ENCODE measurements around the gene NEU4.

DNA sequence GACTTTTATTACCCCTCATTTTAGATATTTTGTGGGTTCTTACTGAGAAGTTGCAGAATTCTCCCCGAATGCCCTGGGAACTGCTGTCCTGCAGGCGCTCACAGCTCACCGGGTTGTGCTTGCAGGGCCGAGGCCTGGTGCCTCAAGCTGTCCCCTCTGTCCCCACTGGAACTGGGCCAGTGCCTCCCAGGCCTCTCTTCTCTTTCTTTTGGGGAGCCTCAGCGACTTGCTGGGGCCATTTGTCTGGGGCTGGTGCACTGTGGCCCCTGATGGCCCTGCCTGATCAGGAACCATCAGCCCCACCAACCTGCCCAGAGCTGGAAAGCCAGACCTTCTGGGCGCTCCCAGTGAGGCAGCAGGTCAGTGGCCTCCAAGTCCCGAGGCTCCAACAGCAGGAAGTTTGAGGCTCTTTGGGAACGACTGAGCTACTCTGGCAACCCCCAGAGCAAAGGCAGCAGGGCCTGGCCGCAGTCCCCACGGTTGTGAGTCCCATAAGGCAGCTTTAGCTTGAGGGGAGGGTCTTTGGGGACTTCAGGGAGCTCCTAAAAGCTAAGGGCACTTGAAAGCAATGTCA is 14.7 kb upstream of the NEU4 start:
- TF ChIP-seq CTCF (IDR thresholded peaks at IDR 0.05) (no peak), POLR2AphosphoS5 (IDR thresholded peaks at IDR 0.05) (no peak), POLR2A (IDR thresholded peaks at IDR 0.05) (no peak), EP300 (IDR thresholded peaks at IDR 0.05) (no peak)

All from sigmoid colon (tissue), 4 donors.